GM18873 (cell line): ENCODE results near the gene AFAP1L2.

Source experiments
- ATAC-seq: cut with Tn5 transposase; IDR thresholded peaks from one replicate; pipeline ENCODE4 v1.9.1; 2021; ENCODE audit warnings: mild to moderate bottlenecking, moderate library complexity, moderate number of reproducible peaks; ENCODE audit not compliant: unreplicated experiment, low FRiP score

The AFAP1L2 gene

DNA sequence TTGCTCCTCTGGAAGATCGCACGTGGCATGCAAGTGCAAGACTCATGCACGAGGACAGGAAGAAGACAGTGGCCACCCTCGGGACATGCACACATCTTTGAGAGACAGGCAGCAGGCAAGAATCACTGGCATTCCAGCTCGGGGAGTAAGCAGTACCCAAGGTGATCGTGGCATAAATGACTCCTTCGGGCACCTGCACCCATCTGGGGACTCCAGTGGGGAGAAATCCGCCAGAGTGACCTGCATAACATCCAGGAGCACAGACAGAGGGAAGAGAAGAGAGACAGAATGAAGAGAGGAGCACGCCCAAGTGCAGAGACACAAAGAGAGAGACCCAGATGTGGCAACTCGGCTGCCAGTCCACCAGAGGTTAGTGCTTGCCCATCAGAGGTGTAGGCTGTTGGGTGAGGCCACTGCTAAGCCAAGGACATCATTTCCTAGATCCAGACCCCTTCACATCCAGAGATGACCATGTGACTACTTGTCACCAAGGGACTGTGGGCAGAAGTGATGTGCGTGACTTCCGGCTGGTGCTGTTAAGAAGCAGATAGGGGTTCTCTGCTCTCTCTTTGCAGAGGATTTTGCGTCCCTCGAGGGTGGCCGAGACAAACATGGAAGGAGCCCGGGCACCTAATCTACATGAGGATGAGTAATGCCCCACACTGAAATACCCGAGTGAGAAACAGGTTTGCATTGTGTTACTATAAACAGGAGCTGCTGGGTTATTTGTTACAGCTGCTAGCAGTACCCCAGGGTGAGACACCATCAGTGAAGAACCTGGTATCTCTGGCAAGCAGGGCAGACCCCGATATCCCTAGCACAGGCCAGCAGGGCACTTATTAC, 84.7 kb downstream of the AFAP1L2 start:
- no peak for ATAC-seq

DNA sequence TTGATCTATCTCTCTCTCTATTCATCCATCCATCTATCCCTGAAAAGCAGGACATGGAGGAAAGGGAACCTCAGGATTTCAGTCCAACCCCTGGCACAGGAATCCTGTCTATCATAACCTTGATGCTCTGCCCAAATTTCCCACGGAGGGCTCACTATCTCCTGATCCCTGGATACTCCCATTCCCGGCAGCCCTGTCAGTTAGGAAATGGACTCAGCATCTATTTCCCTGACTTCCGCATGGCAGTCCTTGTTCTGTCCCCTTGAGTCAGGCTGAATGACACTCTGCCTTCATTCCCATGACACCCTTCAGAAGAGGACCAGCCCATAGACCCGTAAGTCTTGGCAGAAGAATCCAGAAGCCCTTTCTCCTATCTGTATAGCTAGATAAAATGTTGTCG, 87.6 kb downstream of the AFAP1L2 start:
- no peak for ATAC-seq

DNA sequence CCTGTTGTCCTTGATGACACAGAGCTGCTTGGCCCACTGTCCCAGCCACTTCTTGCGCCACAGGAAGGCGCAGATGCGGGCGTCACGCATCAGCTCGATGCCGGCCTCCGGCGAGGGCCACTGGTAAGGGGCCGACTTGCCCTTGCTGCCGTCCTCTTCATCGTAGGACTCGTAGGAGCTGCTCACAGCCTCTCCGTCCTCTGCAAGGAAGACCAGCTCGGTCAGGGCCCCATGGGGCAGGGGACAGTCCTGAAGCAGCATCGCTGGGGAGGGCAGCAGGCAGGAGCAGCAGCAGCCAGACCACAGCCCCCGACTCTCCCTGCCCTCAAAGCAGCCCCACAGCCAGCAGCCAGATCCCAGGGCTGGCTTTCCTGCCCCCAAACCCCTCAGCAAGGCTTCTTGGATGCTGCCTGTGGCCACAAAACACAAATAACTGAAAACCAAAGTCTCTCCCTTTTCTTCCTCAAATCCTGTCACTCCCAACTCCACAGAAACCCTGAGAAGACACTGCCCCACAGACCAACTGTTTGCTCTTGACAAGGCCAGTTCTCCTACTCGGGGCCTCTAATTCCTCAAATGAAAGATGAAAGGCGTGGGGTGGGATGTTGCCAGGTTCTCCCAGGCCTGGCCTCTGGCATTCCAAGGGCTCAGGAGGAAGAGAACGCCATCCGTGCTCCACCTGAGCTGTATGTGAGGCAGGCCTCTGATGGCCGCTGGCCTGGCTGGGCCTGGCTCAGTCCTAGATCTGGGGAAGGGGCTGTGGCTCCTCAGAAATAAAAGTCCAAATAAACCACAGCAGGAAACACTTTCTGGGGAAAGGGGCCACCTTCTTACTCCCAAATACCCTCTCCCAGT, 88.5 kb downstream of the AFAP1L2 start:
- no peak for ATAC-seq

DNA sequence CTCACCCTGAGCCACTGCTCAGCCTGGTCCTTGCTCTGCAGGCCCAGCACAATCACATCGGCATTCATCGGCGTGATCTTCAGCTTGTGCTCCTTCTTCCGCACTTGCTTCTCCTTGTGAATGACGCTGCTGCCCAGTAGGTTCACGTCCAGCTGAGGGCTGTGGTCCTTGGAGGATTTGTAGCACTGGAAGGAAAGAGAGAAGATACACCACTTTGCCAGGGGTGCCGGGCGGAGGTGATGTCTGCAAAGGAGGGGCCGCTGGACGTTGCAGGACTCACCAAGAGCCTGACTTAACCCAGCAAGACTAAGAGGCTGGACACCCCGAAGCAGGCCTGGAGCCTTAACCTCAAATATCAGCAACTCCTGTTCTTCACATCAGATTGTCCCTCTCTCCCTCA, 90.4 kb downstream of the AFAP1L2 start:
- no peak for ATAC-seq

DNA sequence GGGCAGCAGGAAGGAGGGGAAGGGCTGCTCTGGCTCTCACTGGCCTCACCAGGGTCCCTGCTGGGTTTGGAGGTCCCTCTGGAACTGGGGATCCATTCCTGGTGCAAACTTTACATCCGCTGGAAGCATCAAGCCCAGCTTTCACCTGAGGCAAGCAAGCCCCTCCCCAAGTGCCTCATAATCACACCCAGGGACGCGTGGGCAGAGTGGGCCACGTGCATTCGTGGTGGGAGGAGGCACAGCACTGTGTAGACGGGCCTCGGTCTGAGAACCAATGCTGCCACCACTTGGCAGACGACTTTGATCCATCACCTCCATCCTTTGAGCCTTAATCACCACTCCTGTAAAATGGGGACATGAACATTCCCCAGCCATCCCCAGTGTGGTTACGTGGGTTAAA, 91.2 kb downstream of the AFAP1L2 start:
- ATAC-seq = no peak

GRCh38 chr10:114311496-114312209, 92.6 kb downstream of the AFAP1L2 start:
- no peak for ATAC-seq

DNA sequence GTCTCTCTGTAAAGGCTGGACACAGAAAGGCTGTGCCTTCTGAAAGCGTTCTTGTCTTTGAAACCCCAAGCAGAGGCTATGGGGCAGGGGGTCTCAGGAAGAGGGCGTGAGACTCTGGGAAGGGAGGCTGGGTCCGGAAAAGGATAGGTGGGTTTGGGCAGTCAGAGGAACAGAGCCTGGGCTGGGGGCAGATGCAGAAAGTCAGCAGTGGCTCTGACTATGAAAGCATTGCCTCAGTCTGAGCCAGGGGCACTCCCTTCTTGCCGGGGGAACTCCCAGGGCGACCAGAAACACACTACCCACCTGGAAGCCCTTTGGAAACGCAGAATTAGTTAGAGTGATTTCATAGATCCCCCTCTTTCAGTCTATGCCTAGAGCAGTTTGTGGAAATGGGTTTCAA, 93.3 kb downstream of the AFAP1L2 start:
- ATAC-seq = no peak

DNA sequence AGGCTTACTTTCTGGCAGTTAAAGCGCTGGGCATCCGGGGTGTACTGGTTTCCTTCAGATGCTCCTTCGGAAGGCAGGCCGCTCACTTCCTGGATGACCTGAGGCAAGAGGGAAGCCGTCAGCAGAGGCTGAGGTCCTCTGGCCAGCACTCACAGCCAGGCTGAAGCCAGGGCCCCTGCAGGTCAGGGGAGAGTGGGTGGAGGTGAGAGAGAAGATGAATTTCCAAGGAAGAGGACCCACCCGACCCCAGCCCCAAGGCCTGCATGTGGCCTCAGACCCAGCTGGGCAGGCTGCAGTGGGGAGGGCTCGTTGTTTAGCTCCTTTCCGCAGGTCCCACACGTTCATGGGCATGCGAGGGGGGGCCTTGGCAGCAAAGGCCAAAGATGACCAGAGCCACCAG, 94.0 kb downstream of the AFAP1L2 start:
- no peak for ATAC-seq

DNA sequence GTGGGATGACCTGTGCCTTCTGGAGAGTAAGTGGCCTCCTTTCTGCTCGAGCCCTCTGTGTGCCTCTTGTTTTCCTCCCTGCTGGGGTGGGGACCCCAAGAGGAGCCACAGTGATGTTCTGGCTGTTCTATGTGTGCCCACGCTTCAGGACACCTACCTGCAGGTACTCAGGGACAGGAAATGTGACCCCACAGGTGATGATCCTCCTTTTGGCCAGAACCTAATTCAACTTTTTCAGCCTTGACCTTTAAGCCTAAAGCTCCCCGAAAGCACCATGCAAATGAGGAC, 95.0 kb downstream of the AFAP1L2 start:
- no peak for ATAC-seq

DNA sequence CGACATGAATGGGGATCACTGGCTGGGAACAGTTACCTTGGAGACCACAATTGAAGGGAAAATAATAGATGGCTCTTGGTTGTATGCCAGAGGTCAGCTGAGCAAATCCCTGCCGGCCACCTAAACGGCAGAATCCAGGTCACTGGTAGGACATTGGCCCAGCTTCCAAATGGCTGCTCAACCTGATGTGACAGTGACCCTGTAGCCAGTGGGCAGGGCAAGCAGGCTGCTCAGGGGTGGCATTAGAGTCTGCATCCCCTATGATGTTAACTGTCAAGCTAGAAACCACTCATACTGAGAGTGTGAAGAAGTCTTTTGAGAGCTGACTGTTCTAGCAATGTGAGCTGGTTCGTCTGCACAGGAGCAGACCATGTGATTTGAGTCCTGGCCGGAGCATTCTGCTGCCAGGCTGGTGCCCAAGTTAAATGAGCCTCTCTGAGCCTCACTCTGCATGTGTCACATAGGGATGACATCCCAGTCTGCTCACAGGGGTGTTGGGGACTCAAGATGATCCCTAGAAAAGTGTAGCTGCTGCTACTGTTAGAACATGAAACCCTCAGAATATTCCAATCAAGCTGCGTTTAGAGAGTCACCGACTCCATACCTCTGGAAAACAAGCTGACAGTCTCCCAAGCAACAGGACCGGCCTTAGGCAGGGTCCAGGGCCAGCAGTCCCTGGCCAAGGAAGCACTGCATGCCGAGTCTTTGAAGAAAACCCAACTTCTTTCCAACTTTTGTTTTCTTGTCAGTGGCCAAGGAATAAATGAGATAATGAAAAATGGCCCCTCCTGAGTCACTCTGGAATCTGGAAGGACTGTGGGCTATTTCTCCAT, 95.6 kb downstream of the AFAP1L2 start:
- no peak for ATAC-seq

DNA sequence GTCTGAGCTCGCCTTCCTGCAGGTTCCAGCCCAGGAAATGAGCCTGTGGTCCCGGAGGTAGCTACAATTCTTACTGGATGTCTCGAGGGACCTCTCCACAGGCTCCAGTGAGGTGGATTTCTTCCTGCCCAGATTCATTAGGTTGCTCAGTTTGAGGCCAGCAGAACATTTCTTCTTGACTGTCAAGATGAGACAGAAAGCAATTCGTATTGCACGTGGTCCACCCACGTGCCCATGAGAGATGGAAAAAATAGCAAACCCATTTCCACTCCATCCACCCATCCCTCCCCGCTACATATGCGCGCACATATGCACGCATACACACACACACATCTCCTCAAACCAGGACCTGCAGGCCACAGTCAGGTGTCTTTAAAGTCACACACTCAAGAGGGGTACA, 96.6 kb downstream of the AFAP1L2 start:
- ATAC-seq = no peak

GRCh38 chr10:114306116-114306973, 98.0 kb downstream of the AFAP1L2 start:
- ATAC-seq = no peak

DNA sequence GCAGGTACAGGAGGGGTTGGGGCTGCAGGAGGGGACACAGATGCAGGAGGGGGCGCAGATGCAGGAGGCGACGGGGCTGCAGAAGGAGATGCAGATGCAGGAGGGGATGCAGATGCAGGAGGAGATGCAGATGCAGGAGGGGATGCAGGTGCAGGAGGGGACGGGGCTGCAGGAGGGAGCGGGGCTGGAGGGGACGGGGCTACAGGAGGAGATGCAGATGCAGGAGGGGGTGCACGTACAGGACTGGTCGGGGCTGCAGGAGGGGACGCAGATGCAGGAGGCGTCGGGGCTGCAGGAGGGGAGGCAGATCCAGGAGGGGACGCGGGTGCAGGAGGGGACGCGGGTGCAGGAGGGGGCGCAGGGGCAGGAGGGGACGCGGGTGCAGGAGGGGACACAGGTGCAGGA, 98.8 kb downstream of the AFAP1L2 start:
- no peak for ATAC-seq

- ATAC-seq = no peak
These were observed 99.5 kb downstream of the AFAP1L2 start for GRCh38 chr10:114304571-114305421.

- ATAC-seq = peak; percentile 80
These were observed 100.2 kb downstream of the AFAP1L2 start for GRCh38 chr10:114304017-114304570.

DNA sequence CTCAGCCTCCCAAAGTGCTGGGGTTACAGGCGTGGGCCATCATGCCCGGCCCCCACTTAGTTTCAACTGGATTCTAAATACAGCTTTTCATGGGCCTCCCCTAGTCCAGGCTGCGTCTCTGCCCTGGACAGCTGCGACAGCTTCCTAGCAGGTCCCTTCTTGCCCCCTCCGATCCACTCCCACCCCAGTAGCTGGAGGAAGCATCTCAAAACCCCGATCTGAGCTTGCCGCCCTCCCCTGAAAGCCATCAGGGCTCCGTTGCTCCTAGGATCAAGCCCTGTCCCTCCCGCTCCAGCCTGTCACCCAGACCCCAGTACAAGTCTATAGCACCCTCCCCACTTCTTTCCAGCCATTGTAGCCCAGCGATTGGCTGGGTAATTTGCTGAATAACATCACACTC, 100.7 kb downstream of the AFAP1L2 start:
- ATAC-seq = no peak

GRCh38 chr10:114301951-114302710, 102.2 kb downstream of the AFAP1L2 start:
- ATAC-seq = no peak

DNA sequence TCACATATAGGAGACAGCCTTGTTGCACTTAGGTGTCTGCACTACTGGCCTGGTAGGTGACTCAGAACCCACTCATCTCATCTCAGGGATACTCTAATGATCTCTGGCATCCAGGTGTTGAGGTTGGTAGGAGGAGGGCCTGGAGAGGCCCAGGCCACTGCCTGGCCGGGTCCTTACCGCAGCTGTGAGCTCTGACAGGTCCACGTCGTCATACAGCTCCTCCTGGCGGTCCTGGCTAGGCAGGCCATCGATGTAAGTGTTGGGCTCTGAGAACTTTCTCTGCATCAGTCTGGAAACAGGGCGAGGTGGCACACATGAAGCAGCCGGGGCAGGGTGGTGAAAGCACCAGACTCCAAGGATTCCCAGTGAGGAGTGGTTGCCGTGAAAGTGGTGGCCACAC, 103.1 kb downstream of the AFAP1L2 start:
- no peak for ATAC-seq
